Measurements from ENCODE around the gene MAN1A1. TPM values are rescaled to one million over a fixed set of nuclear protein-coding genes. Genes with fewer than 3 reads are reported as not detected.

Gene MAN1A1
- total and polyA plus RNA-seq, 2 of the 4 experiments (the other 2 are of a cell fraction) = 5.9 to 6.4 TPM

DNA sequence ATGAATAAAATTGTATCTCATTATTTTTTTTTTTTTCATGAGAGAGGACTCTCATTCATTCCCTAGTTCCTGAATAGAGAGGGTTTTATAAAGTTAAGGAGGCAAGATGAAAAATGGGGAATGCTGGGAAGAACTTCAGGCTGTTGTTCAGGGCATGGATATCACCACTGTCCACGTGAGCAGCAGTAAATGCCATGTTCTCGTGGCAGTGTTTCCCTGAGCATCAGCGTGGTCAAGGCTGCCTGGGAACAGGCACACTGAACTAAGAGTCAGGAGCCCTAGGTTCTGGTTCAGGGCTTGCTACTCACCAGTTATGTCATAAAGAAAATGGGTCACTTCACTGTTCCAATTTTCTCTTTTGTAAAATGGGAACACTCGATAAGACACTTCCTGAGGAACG lies 93.2 kb downstream of the MAN1A1 start:
- no peak overlapping the region for H3K14ac ChIP-seq (replicated peaks; ENCODE audit: low read depth, low read length)
- no peak overlapping the region for H3K9ac ChIP-seq (ENCODE audit: low read depth, low read length)
- H3K9me3 ChIP-seq (ENCODE audit: control insufficient read depth, insufficient read depth, low read length) = no peaks in the 10 kb centered on the region
- in situ Hi-C loops (cut with MboI; ENCODE audit: low sequenced_read_pairs) (no loop called here), dilution Hi-C loops (cut with HindIII; ENCODE audit: low sequenced_read_pairs, unreplicated experiment) (no loop called here), intact Hi-C loops (cut with micrococcal nuclease) (no loop called here)
- ChIA-PET POLR2A (ENCODE audit: unreplicated experiment) (no interaction called here), CTCF (interaction anchor here (0.6 kb wide), 1 partner anchor 110 kb away, joined by 4 read pairs; no protein-coding TSS in a partner anchor)
- TF ChIP-seq RFX5 (IDR thresholded peaks at IDR 0.05; ENCODE audit: low read depth, low read length) (no peak), RCOR1 (IDR thresholded peaks at IDR 0.05; ENCODE audit: insufficient replicate concordance, low read length) (no peak), SMC3 (IDR thresholded peaks at IDR 0.05; ENCODE audit: low read depth, low read length) (no peak)
- TF ChIP-seq, protein P1, sequence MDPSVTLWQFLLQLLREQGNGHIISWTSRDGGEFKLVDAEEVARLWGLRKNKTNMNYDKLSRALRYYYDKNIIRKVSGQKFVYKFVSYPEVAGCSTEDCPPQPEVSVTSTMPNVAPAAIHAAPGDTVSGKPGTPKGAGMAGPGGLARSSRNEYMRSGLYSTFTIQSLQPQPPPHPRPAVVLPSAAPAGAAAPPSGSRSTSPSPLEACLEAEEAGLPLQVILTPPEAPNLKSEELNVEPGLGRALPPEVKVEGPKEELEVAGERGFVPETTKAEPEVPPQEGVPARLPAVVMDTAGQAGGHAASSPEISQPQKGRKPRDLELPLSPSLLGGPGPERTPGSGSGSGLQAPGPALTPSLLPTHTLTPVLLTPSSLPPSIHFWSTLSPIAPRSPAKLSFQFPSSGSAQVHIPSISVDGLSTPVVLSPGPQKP (IDR thresholded peaks at IDR 0.05; ENCODE audit: borderline replicate concordance, low read depth, low read length) = no peak
- H3K79me1 ChIP-seq (ENCODE audit: low read depth in 1 of 2, low read length in 2 of 2) = no peaks in the 10 kb centered on the region
- WGBS, 2 experiments (ENCODE audit: extremely low coverage in 2 of 2, insufficient read length in 1 of 2) = no CpG with 5 or more reads among the region's 5 CpGs
- DNase-seq = no peak
- H3K27me3 ChIP-seq (ENCODE audit: control insufficient read depth, insufficient read depth, low read length) = no peaks in the 10 kb centered on the region
- H2BK5ac ChIP-seq (ENCODE audit: low read depth, low read length, poor library complexity, severe bottlenecking) = no peak overlapping the region
- no peak overlapping the region for H2BK20ac ChIP-seq (ENCODE audit: low read depth, low read length)
- H3K4me2 ChIP-seq (ENCODE audit: low read depth, low read length) = no peak overlapping the region
- no peak overlapping the region for H3K23ac ChIP-seq (ENCODE audit: low read depth, low read length)
- no peaks in the 10 kb centered on the region for H3K36me3 ChIP-seq (ENCODE audit: control insufficient read depth, insufficient read depth, low read length)
- H3K9me1 ChIP-seq (ENCODE audit: insufficient read depth, low read length) = peaks cover 2% of the 10 kb centered on the region
- H3K4me3 ChIP-seq (ENCODE audit: insufficient read depth, low read depth, low read length) = no peak overlapping the region
- H3K18ac ChIP-seq (ENCODE audit: low read depth, low read length) = no peak overlapping the region
- H4K20me1 ChIP-seq (ENCODE audit: insufficient read depth, low read length) = no peaks in the 10 kb centered on the region
- no peak overlapping the region for H3K56ac ChIP-seq (ENCODE audit: extremely low read depth, insufficient read depth, low read length)
- peak overlapping the region; percentile 33 for H2AFZ ChIP-seq (replicated peaks; ENCODE audit: low read length, poor library complexity)
- no peak overlapping the region for H4K91ac ChIP-seq (ENCODE audit: insufficient read depth, low read depth, low read length)
- H2AK9ac ChIP-seq (replicated peaks; ENCODE audit: low read depth, low read length, poor library complexity) = no peak overlapping the region
- H3K27ac ChIP-seq (ENCODE audit: insufficient read depth, low read length) = no peak overlapping the region
- no peak overlapping the region for H2BK120ac ChIP-seq (ENCODE audit: low read depth, low read length)
- H3K4ac ChIP-seq (ENCODE audit: low read depth, low read length) = no peak overlapping the region
- no peaks in the 10 kb centered on the region for H3K4me1 ChIP-seq (ENCODE audit: control insufficient read depth, insufficient read depth, low read length)
- H2BK15ac ChIP-seq (ENCODE audit: low read depth, low read length) = no peak overlapping the region
- ATAC-seq (ENCODE audit: low read depth) = no peak
- BruUV-seq (replicated peaks) = no TSS peak
- H2AK5ac ChIP-seq (ENCODE audit: low read depth, low read length) = no peak overlapping the region
- no peak overlapping the region for H4K8ac ChIP-seq (ENCODE audit: low read depth in 2 of 2, low read length in 2 of 2)
- no peak overlapping the region for H4K5ac ChIP-seq (ENCODE audit: low read depth, low read length)
